Trophoblast cell (in vitro differentiated cells and primary cell): ENCODE data around the gene FH.
A peak's percentile ranks its signal among the peaks of the same experiment; 100 is the strongest.

ENCODE experiments used
- DNase-seq, 2 donors: peaks; one replicate each; pipeline ENCODE4 v3.0.0-alpha.2; 2016
- H2AFZ ChIP-seq: 2 replicates; pipeline ENCODE4 v1.6.1; 2013; ENCODE audit warnings: low read length, moderate library complexity, mild to moderate bottlenecking; ENCODE audit not compliant: insufficient read depth, poor library complexity
- H2AK5ac ChIP-seq: 2 replicates; pipeline ENCODE4 v1.6.1; 2013; ENCODE audit warnings: mild to moderate bottlenecking, low read length
- H2BK120ac ChIP-seq: 2 replicates; pipeline ENCODE4 v1.6.1; 2013; ENCODE audit warnings: low read length, mild to moderate bottlenecking, moderate library complexity; ENCODE audit not compliant: insufficient read depth, poor library complexity
- H2BK12ac ChIP-seq: 2 replicates; pipeline ENCODE4 v1.6.1; 2013; ENCODE audit warnings: mild to moderate bottlenecking, low read length, moderate library complexity
- H2BK5ac ChIP-seq: 2 replicates; pipeline ENCODE4 v1.6.1; 2013; ENCODE audit warnings: low read length, low read depth, moderate library complexity, mild to moderate bottlenecking; ENCODE audit not compliant: poor library complexity
- H3K14ac ChIP-seq: 2 replicates; pipeline ENCODE4 v1.6.1; 2013; ENCODE audit warnings: mild to moderate bottlenecking, low read length
- H3K18ac ChIP-seq: 2 replicates; pipeline ENCODE4 v1.6.1; 2013; ENCODE audit warnings: mild to moderate bottlenecking, low read length
- H3K23ac ChIP-seq: 2 replicates; pipeline ENCODE4 v1.6.1; 2013; ENCODE audit warnings: low read length
- H3K27ac ChIP-seq: 2 replicates; pipeline ENCODE4 v1.5.1; 2013; ENCODE audit warnings: low read depth, mild to moderate bottlenecking, inconsistent platforms, low read length, moderate library complexity
- H3K27me3 ChIP-seq: 2 replicates; pipeline ENCODE4 v1.6.1; 2013; ENCODE audit warnings: inconsistent platforms, mild to moderate bottlenecking, low read length, moderate library complexity; ENCODE audit not compliant: insufficient read depth
- H3K36me3 ChIP-seq, 2 experiments: 1 replicate in 1 of 2; 2 replicates in 1 of 2; pipeline ENCODE4 v1.6.1; 2013; ENCODE audit warnings: low read length in 2 of 2, mild to moderate bottlenecking in 2 of 2, moderate library complexity in 1 of 2; ENCODE audit not compliant: insufficient read depth in 2 of 2, control insufficient read depth in 1 of 2
- H3K4ac ChIP-seq: 2 replicates; pipeline ENCODE4 v1.6.1; 2013; ENCODE audit warnings: low read depth, mild to moderate bottlenecking, low read length, moderate library complexity
- H3K4me1 ChIP-seq, 2 experiments: 1 replicate in 1 of 2; 2 replicates in 1 of 2; pipeline ENCODE4 v1.6.1; 2013; ENCODE audit warnings: low read length in 2 of 2, mild to moderate bottlenecking in 2 of 2, moderate library complexity in 1 of 2; ENCODE audit not compliant: insufficient read depth in 2 of 2, control insufficient read depth in 1 of 2
- H3K4me2 ChIP-seq: 2 replicates; pipeline ENCODE4 v1.6.1; 2013; ENCODE audit warnings: inconsistent platforms, mild to moderate bottlenecking, low read length, moderate library complexity
- H3K4me3 ChIP-seq: 2 replicates; pipeline ENCODE4 v1.5.1; 2013; ENCODE audit warnings: mild to moderate bottlenecking, low read depth, low read length, inconsistent platforms
- H3K79me1 ChIP-seq: one replicate; pipeline ENCODE4 v1.6.1; 2013; ENCODE audit warnings: low read length
- H3K79me2 ChIP-seq: 2 replicates; pipeline ENCODE4 v1.6.1; 2013; ENCODE audit warnings: low read length, mild to moderate bottlenecking; ENCODE audit not compliant: control insufficient read depth, insufficient read depth, poor library complexity
- H3K9ac ChIP-seq: 2 replicates; pipeline ENCODE4 v1.6.1; 2013; ENCODE audit warnings: mild to moderate bottlenecking, low read length
- H3K9me3 ChIP-seq: 2 replicates; pipeline ENCODE4 v1.6.1; 2013; ENCODE audit warnings: low read depth, mild to moderate bottlenecking, control low read depth, inconsistent platforms, low read length; ENCODE audit not compliant: insufficient read depth
- H4K12ac ChIP-seq: 2 replicates; pipeline ENCODE4 v1.6.1; 2013; ENCODE audit warnings: low read depth, mild to moderate bottlenecking, low read length, moderate library complexity
- H4K8ac ChIP-seq: 2 replicates; pipeline ENCODE4 v1.6.1; 2013; ENCODE audit warnings: low read depth, mild to moderate bottlenecking, low read length, moderate library complexity
- H4K91ac ChIP-seq: one replicate; pipeline ENCODE4 v1.6.1; 2013; ENCODE audit warnings: low read depth, mild to moderate bottlenecking, low read length, moderate library complexity
- WGBS: extraction: QIAGEN DNeasy Blood & Tissue Kit; methylation state at CpG from one replicate; pipeline ENCODE4 v1.1.7; 2013; ENCODE audit warnings: missing lambda C conversion rate; ENCODE audit not compliant: insufficient read length, insufficient coverage; ENCODE audit errors: extremely low coverage; 5-methylcytosine and 5-hydroxymethylcytosine counted together

FH gene

DNA sequence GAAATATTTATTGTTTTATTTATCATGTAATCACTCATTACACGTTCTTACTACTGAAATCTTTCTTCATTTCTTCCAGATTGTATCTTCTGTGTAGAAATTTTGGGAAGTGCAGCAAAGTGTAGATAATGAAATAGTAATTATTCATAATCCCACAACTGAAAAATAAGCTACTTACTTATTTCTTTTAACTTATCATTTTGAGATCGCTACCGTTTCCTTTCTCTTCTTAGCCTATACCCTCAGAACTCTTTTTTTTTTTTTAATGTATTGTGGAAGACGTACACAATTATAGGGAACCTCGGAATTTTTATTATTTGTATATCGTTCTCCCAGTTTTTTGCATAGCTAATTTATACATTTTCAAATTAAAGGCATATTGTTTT is 518 bp upstream of the FH start:
- Histone ChIP-seq H3K4me2 (peak overlapping the region; percentile 32), H4K8ac (no peak overlapping the region), H3K4ac (no peak overlapping the region), H3K23ac (no peak overlapping the region), H3K4me3 (no peak overlapping the region), H3K79me2 (peaks cover 7% of the 10 kb centered on the region), H2BK120ac (no peak overlapping the region), H2BK12ac (no peak overlapping the region), H3K9ac (no peak overlapping the region), H3K27ac (no peak overlapping the region), H3K14ac (no peak overlapping the region), H4K12ac (no peak overlapping the region), H2BK5ac (no peak overlapping the region), H2AFZ (no peak overlapping the region), H3K79me1 (peaks cover 6% of the 10 kb centered on the region), H4K91ac (no peak overlapping the region), H3K18ac (no peak overlapping the region), H3K27me3 (no peaks in the 10 kb centered on the region), H2AK5ac (no peak overlapping the region), H3K9me3 (peaks cover 2% of the 10 kb centered on the region), H3K4me1 (no peaks in the 10 kb centered on the region), H3K36me3 (peaks cover 2% of the 10 kb centered on the region in 2 experiments)
- no CpG with 5 or more reads among the region's 6 CpGs for WGBS
- no peak for DNase-seq

DNA sequence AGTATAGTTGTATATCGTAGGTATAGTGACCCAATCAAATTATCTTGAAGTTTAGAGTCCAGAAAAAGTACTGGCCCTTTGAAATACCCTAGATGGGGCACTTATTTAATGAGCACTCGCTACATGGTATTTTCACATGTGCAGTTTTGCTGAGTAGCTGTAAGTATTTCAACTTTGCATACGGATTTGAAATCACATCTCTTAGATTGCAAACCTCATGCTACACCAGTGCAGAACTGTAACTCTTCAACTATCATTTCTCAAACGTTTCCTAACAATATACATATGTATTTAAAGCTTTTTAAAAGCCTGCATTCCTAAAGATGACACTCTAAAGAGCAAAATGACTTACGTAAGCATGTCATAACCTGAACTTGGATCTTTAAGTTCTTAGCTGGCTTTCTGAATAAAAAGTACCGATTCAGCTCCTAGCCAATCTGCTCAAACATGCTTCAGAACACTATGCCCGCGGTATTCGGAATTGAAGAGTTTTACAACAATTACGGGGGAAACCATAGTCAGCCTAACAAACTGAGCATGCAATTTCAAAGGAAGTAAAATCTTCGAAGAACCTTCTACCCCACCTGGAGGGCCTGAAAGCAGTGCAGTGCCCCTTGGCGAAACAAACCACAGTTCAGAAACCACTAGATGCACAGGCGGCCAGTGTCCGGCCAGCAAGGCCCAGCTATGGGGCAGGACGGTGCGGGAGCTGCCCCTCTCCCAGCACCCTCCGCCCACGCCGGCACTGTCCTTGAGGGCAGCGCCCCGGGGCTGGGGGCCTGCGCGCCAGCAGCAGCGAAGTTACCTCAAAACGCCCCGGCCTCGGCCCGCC is 863 bp downstream of the FH start:
- no peaks in the 10 kb centered on the region for H3K27me3 ChIP-seq
- peak overlapping the region; percentile 91 for H3K18ac ChIP-seq
- peak overlapping the region; percentile 49 for H3K4ac ChIP-seq
- H3K14ac ChIP-seq, result peak overlapping the region; percentile 89
- H3K36me3 ChIP-seq, result peaks cover 2% of the 10 kb centered on the region in 2 experiments
- H3K4me2 ChIP-seq, result peak overlapping the region; percentile 86
- peaks cover 6% of the 10 kb centered on the region for H3K79me1 ChIP-seq
- H4K8ac ChIP-seq, result peak overlapping the region; percentile 83
- H3K4me3 ChIP-seq, result peak overlapping the region; percentile 98
- no peak overlapping the region for H2AK5ac ChIP-seq
- H3K4me1 ChIP-seq, result no peaks in the 10 kb centered on the region
- H2BK5ac ChIP-seq, result peak overlapping the region; percentile 77
- H2BK120ac ChIP-seq, result peak overlapping the region; percentile 52
- peak overlapping the region; percentile 99 for H2AFZ ChIP-seq
- H3K23ac ChIP-seq, result no peak overlapping the region
- H3K9ac ChIP-seq, result peak overlapping the region; percentile 94
- peak overlapping the region; percentile 89 for H4K91ac ChIP-seq
- DNase-seq, result peak in 1 of 2 donors; percentile 49
- peaks cover 7% of the 10 kb centered on the region for H3K79me2 ChIP-seq
- WGBS, result no CpG with 5 or more reads among the region's 28 CpGs
- H3K9me3 ChIP-seq, result peaks cover 2% of the 10 kb centered on the region
- H3K27ac ChIP-seq, result peak overlapping the region; percentile 85
- no peak overlapping the region for H2BK12ac ChIP-seq
- peak overlapping the region; percentile 12 for H4K12ac ChIP-seq

DNA sequence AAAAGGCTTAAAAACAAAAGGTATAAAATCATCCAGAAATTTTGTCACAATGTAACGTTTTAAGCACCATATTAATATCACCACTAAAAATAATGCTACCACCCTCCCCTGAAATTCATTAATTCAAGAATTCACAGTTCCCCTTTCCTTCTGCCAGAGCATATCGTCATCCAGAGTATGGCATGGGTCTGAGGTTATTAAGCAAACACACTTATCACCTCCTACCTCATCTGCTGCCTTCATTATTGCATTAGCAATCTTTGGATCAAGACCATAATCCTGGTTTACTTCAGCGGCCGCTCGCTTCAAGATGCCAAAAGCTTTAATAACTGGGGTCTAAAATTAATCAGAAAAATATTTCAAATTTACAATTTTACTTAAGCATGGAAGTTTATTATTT is 6.2 kb downstream of the FH start:
- Histone ChIP-seq H3K23ac (no peak overlapping the region), H3K36me3 (peaks cover 7 to 13% of the 10 kb centered on the region in 2 experiments), H2AFZ (no peak overlapping the region), H2BK5ac (no peak overlapping the region), H3K14ac (no peak overlapping the region), H3K4ac (no peak overlapping the region), H3K79me1 (no peaks in the 10 kb centered on the region), H3K4me3 (no peak overlapping the region), H3K4me2 (no peak overlapping the region), H3K9me3 (no peaks in the 10 kb centered on the region), H2BK12ac (no peak overlapping the region), H2AK5ac (no peak overlapping the region), H4K12ac (no peak overlapping the region), H3K27me3 (no peaks in the 10 kb centered on the region), H3K79me2 (no peaks in the 10 kb centered on the region), H3K27ac (no peak overlapping the region), H3K9ac (no peak overlapping the region), H3K18ac (no peak overlapping the region), H3K4me1 (no peaks in the 10 kb centered on the region), H4K8ac (no peak overlapping the region), H4K91ac (no peak overlapping the region), H2BK120ac (no peak overlapping the region)
- no CpG with 5 or more reads among the region's 5 CpGs for WGBS
- DNase-seq, result no peak

DNA sequence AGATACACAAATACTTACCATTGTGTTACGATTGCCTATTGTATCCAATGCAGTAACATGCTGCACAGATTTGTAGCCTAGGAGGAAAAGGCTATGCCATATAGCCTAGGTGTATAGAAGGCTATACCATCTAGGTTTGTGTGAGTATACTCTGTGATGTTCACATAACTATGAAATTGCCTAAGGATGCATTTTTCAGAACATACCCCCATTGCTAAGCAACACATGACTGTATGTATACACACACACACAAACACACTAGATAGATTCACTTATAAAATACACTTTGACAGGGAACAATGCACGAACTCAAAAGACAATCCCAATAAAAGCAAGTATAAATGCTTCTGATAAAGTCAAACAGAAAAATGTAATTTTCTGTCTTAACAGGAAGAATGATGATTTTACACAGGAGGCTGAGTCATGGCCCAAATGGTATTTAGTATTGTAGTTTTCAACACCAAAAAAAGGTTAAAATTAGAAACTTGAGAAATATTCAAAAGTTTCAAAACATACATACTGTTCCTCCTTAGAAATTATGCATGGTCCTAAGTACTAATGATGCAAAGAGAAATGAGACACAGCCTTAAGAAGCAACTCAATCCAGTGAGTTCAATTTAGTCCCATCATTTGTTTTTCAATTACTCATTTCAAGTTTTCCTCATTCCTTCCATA is 12.2 kb downstream of the FH start:
- no peaks in the 10 kb centered on the region for H3K4me1 ChIP-seq
- H3K4ac ChIP-seq, result no peak overlapping the region
- H4K12ac ChIP-seq, result no peak overlapping the region
- H3K79me1 ChIP-seq, result no peaks in the 10 kb centered on the region
- no peak overlapping the region for H2BK12ac ChIP-seq
- H3K9ac ChIP-seq, result no peak overlapping the region
- no peak overlapping the region for H3K18ac ChIP-seq
- peaks cover 17 to 27% of the 10 kb centered on the region in 2 experiments for H3K36me3 ChIP-seq
- DNase-seq, result peak in 1 of 2 donors; percentile 62
- H3K4me3 ChIP-seq, result no peak overlapping the region
- no peak overlapping the region for H2BK120ac ChIP-seq
- H2AFZ ChIP-seq, result no peak overlapping the region
- H3K9me3 ChIP-seq, result no peaks in the 10 kb centered on the region
- WGBS, result no CpG with 5 or more reads among the region's 2 CpGs
- no peak overlapping the region for H2BK5ac ChIP-seq
- no peaks in the 10 kb centered on the region for H3K27me3 ChIP-seq
- no peaks in the 10 kb centered on the region for H3K79me2 ChIP-seq
- no peak overlapping the region for H3K14ac ChIP-seq
- H3K27ac ChIP-seq, result no peak overlapping the region
- H4K91ac ChIP-seq, result no peak overlapping the region
- H3K23ac ChIP-seq, result no peak overlapping the region
- H3K4me2 ChIP-seq, result no peak overlapping the region
- no peak overlapping the region for H2AK5ac ChIP-seq
- H4K8ac ChIP-seq, result no peak overlapping the region
